Measurements from ENCODE around the gene FHIT.

The FHIT gene

GRCh38 chr3:60307562-60308199 is 943.6 kb downstream of the FHIT start:
- no peak for DNase-seq

GRCh38 chr3:60304112-60304511 is 947.1 kb downstream of the FHIT start:
- DNase-seq, result no peak

GRCh38 chr3:60303160-60303559 is 948.1 kb downstream of the FHIT start:
- DNase-seq, result no peak

- no peak for DNase-seq
Observed at GRCh38 chr3:60301142-60301541, 950.1 kb downstream of the FHIT start.

GRCh38 chr3:60298141-60298540 is 953.1 kb downstream of the FHIT start:
- DNase-seq, result no peak

GRCh38 chr3:60294181-60294580 is 957.1 kb downstream of the FHIT start:
- DNase-seq, result no peak

GRCh38 chr3:60291115-60291514 is 960.1 kb downstream of the FHIT start:
- no peak for DNase-seq

GRCh38 chr3:60290122-60290492 is 961.1 kb downstream of the FHIT start:
- DNase-seq, result no peak

- DNase-seq, result no peak
Observed at GRCh38 chr3:60289341-60290121, 961.7 kb downstream of the FHIT start.

GRCh38 chr3:60282866-60283265 is 968.4 kb downstream of the FHIT start:
- DNase-seq, result no peak

- DNase-seq, result no peak
Observed at GRCh38 chr3:60281970-60282369, 969.3 kb downstream of the FHIT start.

- no peak for DNase-seq
Observed at GRCh38 chr3:60277361-60277800, 973.9 kb downstream of the FHIT start.

- DNase-seq, result no peak
Observed at GRCh38 chr3:60276615-60277014, 974.6 kb downstream of the FHIT start.

- no peak for DNase-seq
Observed at GRCh38 chr3:60274646-60275045, 976.6 kb downstream of the FHIT start.

- DNase-seq, result no peak
Observed at GRCh38 chr3:60274098-60274497, 977.2 kb downstream of the FHIT start.

- no peak for DNase-seq
Observed at GRCh38 chr3:60269829-60270266, 981.4 kb downstream of the FHIT start.

- DNase-seq, result no peak
Observed at GRCh38 chr3:60269377-60269776, 981.9 kb downstream of the FHIT start.

- DNase-seq, result no peak
Observed at GRCh38 chr3:60268123-60268522, 983.1 kb downstream of the FHIT start.

GRCh38 chr3:60266444-60266843 is 984.8 kb downstream of the FHIT start:
- no peak for DNase-seq

- DNase-seq, result no peak
Observed at GRCh38 chr3:60263191-60263590, 988.1 kb downstream of the FHIT start.

GRCh38 chr3:60262546-60262945 is 988.7 kb downstream of the FHIT start:
- no peak for DNase-seq

GRCh38 chr3:60260546-60260945 is 990.7 kb downstream of the FHIT start:
- DNase-seq, result no peak

- no peak for DNase-seq
Observed at GRCh38 chr3:60250810-60251209, 1000.4 kb downstream of the FHIT start.

GRCh38 chr3:60250206-60250605 is 1001.0 kb downstream of the FHIT start:
- DNase-seq, result no peak

- no peak for DNase-seq
Observed at GRCh38 chr3:60246361-60246760, 1004.9 kb downstream of the FHIT start.
